Esophagus muscularis mucosa (tissue), 3 donors: ENCODE results near the gene TPGS2.

Experiments used
- CTCF ChIP-seq, 3 experiments: fragments of 200-600 bp in 2 of 3; fragments of 450-650 bp in 1 of 3; sonication (generic) in 2 of 3; IDR thresholded peaks; one replicate each; pipeline ENCODE4 v1.5.1; 2017 to 2019; ENCODE audit warnings: antibody characterized with exemption in 3 of 3, mild to moderate bottlenecking in 2 of 3, moderate library complexity in 1 of 3
- EP300 ChIP-seq: sonication (generic); formaldehyde crosslinking; IDR thresholded peaks from one replicate; pipeline ENCODE4 v1.6.1; 2017; ENCODE audit warnings: antibody characterized with exemption

GRCh38 chr18:36821681-36822080 is 7.1 kb downstream of the TPGS2 start:
- TF ChIP-seq CTCF (IDR thresholded peaks at IDR 0.05): no peak
- TF ChIP-seq EP300: no peak
